Fibroblast of villous mesenchyme (primary cell): Measurements from ENCODE around the gene DMAC2. TPM values are rescaled to one million over a fixed set of nuclear protein-coding genes. Genes with fewer than 3 reads are reported as not detected.
"Not testable (repeated sequence)": the region's sequence is repeated elsewhere in the genome, so short reads cannot be mapped to it uniquely, and the experiment has no call there.

Source experiments
- DNase-seq: peaks from one replicate; pipeline ENCODE4 v3.0.0-alpha.2; 2010; ENCODE audit warnings: low read depth
- H3K4me3 ChIP-seq: 2 replicates; pipeline ENCODE4 v1.5.1; 2011; ENCODE audit warnings: low read depth, mild to moderate bottlenecking, low read length
- CTCF ChIP-seq: IDR thresholded peaks from 2 replicates; pipeline ENCODE4 v1.5.1; 2012; ENCODE audit warnings: low read depth, mild to moderate bottlenecking, low read length; ENCODE audit not compliant: insufficient read depth
- total RNA-seq: library from RNA; depleted of rRNA; stranded (reverse); fragments of >200 nt; gene quantifications from 2 replicates; pipeline ENCODE4 v1.2.3, GENCODE V29; 2012

The DMAC2 gene
- 39.3 and 43.2 TPM in 2 replicates for total RNA-seq

DNA sequence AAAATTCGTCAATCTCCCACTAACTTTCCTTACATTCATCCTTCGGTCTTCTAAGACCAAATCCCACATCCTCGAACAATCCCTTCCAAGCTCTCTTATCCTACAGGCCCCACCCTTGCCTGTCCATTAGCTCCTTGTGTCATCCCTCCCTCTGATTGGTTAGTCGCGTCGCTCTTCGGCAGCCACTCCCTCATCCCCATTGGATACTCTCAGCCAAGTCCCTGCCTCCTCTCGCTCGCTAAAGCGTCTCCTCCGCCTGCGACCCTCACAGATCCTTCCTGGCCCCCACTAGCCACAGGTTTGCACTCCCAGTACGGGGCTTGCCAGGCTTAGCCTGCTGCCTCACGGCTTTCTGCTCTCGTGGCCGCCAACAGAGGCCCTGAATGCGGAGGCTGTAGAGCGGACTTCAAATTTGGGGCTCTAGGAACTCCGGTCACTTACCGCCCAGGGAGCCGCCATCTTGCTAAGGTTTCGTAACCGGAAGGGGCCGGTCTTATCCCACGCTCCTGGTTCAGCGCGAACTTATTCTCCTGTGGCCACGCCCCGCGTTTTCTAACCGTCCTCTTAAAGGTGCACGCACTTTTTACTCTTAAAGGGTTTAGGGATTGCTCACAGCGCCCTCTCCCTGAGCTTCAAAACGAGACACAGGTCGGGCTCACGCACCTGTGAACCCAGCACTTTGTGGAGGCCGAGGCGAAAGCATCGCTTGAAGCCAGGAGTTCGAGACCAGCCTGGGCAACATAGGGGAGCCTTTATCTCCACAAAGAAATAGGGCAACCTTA, at the start of gene DMAC2:
TSS of gene DMAC2 (minus strand) at position 472 of the 782 bp plus-strand sequence. CDS start at position 459, 13 bp downstream.
- H3K4me3 ChIP-seq = peak within 1 kb of the TSS; percentile 99
- DNase-seq = peak; percentile 98
- TF ChIP-seq CTCF = peak; percentile 46

- not testable (repeated sequence) for DNase-seq, H3K4me3 ChIP-seq
These were observed 47.2 kb upstream of the DMAC2 start for GRCh38 chr19:41486953-41487352.

DNA sequence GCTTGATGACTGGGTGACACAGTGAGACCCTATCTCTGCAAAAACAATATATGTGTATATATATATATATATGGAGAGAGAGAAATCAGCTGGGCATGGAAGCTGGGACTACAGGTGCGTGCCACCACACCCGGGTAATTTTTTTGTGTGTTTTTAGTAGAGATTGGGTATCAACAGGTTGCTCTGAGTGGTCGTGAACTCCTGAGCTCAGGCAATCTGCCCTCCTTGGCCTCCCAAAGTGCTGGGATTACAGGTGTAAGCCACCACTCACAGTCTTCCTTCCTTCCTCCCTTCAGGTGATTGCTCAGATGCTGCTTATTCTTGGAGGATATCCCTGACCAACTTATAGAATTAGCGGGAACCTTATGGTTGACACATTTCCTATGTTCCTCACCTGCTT, 45.1 kb upstream of the DMAC2 start:
- TF ChIP-seq CTCF = no peak
- no peak for DNase-seq
- H3K4me3 ChIP-seq = no peak overlapping the region

- TF ChIP-seq CTCF = no peak
- H3K4me3 ChIP-seq = no peak overlapping the region
- no peak for DNase-seq
These were observed 40.6 kb upstream of the DMAC2 start for GRCh38 chr19:41480336-41480735.

DNA sequence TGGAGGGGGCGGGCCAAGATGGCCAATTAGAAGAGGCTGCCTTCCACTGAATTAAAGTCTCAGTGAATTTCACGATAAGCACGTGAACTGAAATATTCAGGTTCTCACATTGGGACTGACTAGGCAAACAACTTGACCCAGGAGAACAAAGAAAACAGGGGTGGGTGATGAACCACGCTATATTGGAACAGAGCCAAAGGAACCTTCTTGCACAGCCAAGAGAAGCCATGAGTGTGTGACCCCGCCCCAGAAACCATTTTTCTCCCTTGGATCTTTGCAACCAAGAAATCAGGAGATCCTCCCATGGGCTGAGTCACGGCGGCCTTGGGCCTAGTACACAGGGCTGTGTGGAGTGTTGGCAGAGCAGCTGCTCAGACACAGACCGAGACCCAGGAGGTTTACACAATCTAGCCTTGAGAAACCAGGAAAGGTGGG, 40.1 kb upstream of the DMAC2 start:
- TF ChIP-seq CTCF = no peak
- no peak overlapping the region for H3K4me3 ChIP-seq
- no peak for DNase-seq

DNA sequence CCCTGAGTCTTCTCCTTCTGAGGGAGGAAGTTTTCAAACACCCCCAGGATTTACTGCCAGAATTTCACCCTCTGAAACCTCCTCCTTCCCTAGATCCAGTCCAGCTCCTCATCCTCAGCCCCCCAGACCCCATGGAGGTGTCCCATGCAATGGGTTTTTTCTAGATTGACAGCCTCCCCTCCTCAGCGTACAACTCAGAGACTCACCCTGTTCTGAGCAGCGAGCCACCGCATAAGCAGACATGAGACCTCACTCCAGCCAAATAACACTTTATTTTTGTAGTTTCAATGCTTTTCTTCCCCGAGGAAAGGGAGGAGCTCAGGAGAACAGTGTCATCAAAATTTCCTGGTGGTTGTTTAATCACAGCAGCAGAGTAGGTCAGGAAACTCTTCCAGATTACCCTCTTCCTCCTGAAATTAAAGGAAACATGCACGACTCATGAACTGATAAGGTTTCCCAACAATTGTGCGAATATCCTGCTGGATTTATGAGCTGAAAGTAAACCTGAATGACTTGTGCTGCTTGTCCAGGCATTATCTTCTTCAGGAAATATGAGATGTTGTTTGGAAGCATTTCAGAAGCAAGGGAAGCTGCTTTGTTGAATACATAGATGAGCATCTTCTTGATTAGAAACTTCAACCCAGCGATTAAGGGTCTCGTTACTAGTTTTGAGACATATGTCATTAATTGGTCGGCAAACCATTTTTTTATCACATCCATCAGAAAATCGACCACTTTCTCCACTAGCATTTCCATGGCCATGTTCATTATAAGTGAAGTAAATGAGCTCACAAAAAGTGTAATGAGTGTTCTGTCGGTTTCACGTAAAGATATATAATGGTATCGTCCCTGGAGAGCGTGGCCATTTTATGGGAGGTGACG, 39.4 kb upstream of the DMAC2 start:
- DNase-seq = no peak
- TF ChIP-seq CTCF = no peak
- H3K4me3 ChIP-seq = no peak overlapping the region

DNA sequence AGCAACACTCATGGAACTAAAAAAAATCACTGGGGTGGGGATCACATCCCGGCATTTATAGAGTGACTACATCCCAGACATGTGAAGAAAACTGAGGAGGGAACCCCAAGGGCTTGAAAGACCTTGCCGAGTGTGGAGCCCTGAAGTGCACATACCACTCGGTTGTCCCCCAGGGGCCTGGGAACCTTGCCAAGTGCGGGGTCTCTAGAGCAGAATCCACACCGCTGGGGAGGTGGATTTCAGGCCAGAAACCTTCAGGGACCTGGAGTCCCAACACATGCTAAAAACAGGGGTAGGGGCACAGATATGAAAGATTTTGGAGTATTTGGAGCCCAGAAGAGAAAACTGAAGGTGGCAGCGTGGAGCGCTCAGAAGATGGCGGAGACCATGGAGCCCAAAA, 38.5 kb upstream of the DMAC2 start:
- no peak for DNase-seq

More for the DNA sequence above, 38.5 kb upstream of the DMAC2 start:
- no peak overlapping the region for H3K4me3 ChIP-seq
- no peak for TF ChIP-seq CTCF
